K562 (cell line): ENCODE data around the gene MYLIP. TPM values are rescaled to one million over a fixed set of nuclear protein-coding genes. Genes with fewer than 3 reads are reported as not detected.

Experiments used
- ASH1L ChIP-seq: fragments of 450-650 bp; IDR thresholded peaks from 2 replicates; pipeline ENCODE4 v1.6.1; 2018; ENCODE audit warnings: borderline replicate concordance, mild to moderate bottlenecking, low read depth; ENCODE audit not compliant: partially characterized antibody
- BRCA1 ChIP-seq, 2 experiments: fragments of 450-650 bp in 1 of 2; sonication (generic) in 1 of 2; formaldehyde crosslinking in 1 of 2; IDR thresholded peaks; 2 replicates each; pipeline versions ENCODE4 v1.5.0 to v1.6.1; 2017 to 2020; ENCODE audit warnings: mild to moderate bottlenecking in 1 of 2, missing genetic modification reagents in 1 of 2
- ETV5 ChIP-seq: sonication (generic); formaldehyde crosslinking; IDR thresholded peaks from 2 replicates; pipeline ENCODE4 v1.4.0; 2020; ENCODE audit warnings: low read depth, mild to moderate bottlenecking, missing genetic modification reagents
- GATAD2B ChIP-seq: fragments of 450-650 bp; IDR thresholded peaks from 2 replicates; pipeline ENCODE4 v1.6.1; 2017; ENCODE audit warnings: mild to moderate bottlenecking, borderline replicate concordance
- HDAC3 ChIP-seq: fragments of 450-650 bp; IDR thresholded peaks from 2 replicates; pipeline ENCODE4 v1.6.1; 2018; ENCODE audit warnings: borderline replicate concordance, mild to moderate bottlenecking, moderate library complexity; ENCODE audit not compliant: partially characterized antibody
- HDGF ChIP-seq: fragments of 450-650 bp; IDR thresholded peaks from 2 replicates; pipeline ENCODE4 v1.6.1; 2016
- HMGXB4 ChIP-seq: sonication (generic); formaldehyde crosslinking; IDR thresholded peaks from 2 replicates; pipeline ENCODE4 v1.8.1; 2023; ENCODE audit warnings: mild to moderate bottlenecking, missing genetic modification reagents
- MTF1 ChIP-seq: fragments of 250-450 bp; sonication (Bioruptor Pico); IDR thresholded peaks from 2 replicates; pipeline ENCODE4 v1.9.0; 2021; ENCODE audit warnings: moderate library complexity, mild to moderate bottlenecking, inconsistent platforms, borderline replicate concordance
- POLR2A ChIP-seq: fragments of 450-650 bp; conservative IDR thresholded peaks from 2 replicates; pipeline ENCODE4 v1.6.1; 2016
- POLR2AphosphoS5 ChIP-seq: IDR thresholded peaks from 2 replicates; pipeline ENCODE4 v1.6.1; 2011; ENCODE audit warnings: mild to moderate bottlenecking, low read depth, low read length, moderate library complexity; ENCODE audit not compliant: control insufficient read depth, insufficient read depth
- POLR2H ChIP-seq: IDR thresholded peaks from 2 replicates; pipeline ENCODE4 v1.6.1; 2016; ENCODE audit warnings: missing genetic modification characterization, low read depth, mild to moderate bottlenecking, control low read depth, missing compliant biosample characterization, moderate library complexity
- RCOR1 ChIP-seq, 2 experiments: IDR thresholded peaks; 2 replicates each; pipeline ENCODE4 v1.6.1; 2012; ENCODE audit warnings: low read depth in 2 of 2, low read length in 2 of 2, borderline replicate concordance in 1 of 2, improper control_type of control experiment in 1 of 2
- RNF2 ChIP-seq: sonication (generic); IDR thresholded peaks from 2 replicates; pipeline ENCODE4 v1.6.1; 2016
- TARDBP ChIP-seq: fragments of 450-650 bp; IDR thresholded peaks from 2 replicates; pipeline ENCODE4 v1.6.1; 2016
- TOE1 ChIP-seq, 2 experiments: fragments of 450-650 bp in 1 of 2; sonication (generic) in 1 of 2; formaldehyde crosslinking in 1 of 2; IDR thresholded peaks; 2 replicates each; pipeline versions ENCODE4 v1.7.1 to v1.8.0; 2016 to 2022; ENCODE audit warnings: borderline replicate concordance in 2 of 2, mild to moderate bottlenecking in 2 of 2, antibody characterized with exemption in 1 of 2, inconsistent platforms in 1 of 2, low read depth in 1 of 2, missing genetic modification reagents in 1 of 2, moderate library complexity in 1 of 2
- YBX1 ChIP-seq: fragments of 450-650 bp; IDR thresholded peaks from 2 replicates; pipeline ENCODE4 v1.7.1; 2016; ENCODE audit warnings: mild to moderate bottlenecking
- ZFP1 ChIP-seq: fragments of 450-650 bp; formaldehyde crosslinking; IDR thresholded peaks from 2 replicates; pipeline ENCODE4 v1.4.0; 2020; ENCODE audit warnings: mild to moderate bottlenecking, mixed read lengths
- ZNF263 ChIP-seq: sonication (generic); formaldehyde crosslinking; IDR thresholded peaks from 2 replicates; pipeline ENCODE4 v1.8.0; 2022; ENCODE audit warnings: mild to moderate bottlenecking, missing genetic modification reagents, borderline replicate concordance
- ZNF274 ChIP-seq: IDR thresholded peaks from 2 replicates; pipeline ENCODE4 v1.6.1; 2011; ENCODE audit warnings: low read depth, mild to moderate bottlenecking, low read length, moderate library complexity, borderline replicate concordance
- ZNF518B ChIP-seq: fragments of 250-450 bp; sonication (Bioruptor Pico); IDR thresholded peaks from 2 replicates; pipeline ENCODE4 v1.5.0; 2021; ENCODE audit warnings: mild to moderate bottlenecking, moderate library complexity
- ZNF584 ChIP-seq: fragments of 200-800 bp; sonication (Bioruptor generic); IDR thresholded peaks from 2 replicates; pipeline ENCODE4 v1.6.1; 2016; ENCODE audit warnings: low read depth, mild to moderate bottlenecking, missing genetic modification characterization, missing compliant biosample characterization
- ZNF644 ChIP-seq: fragments of 200-800 bp; sonication (Bioruptor generic); IDR thresholded peaks from 2 replicates; pipeline ENCODE4 v1.6.1; 2016; ENCODE audit warnings: low read depth, missing genetic modification characterization, missing compliant biosample characterization
- ZNF778 ChIP-seq: fragments of 450-650 bp; formaldehyde crosslinking; IDR thresholded peaks from 2 replicates; pipeline ENCODE4 v1.4.0; 2020; ENCODE audit warnings: mild to moderate bottlenecking, moderate library complexity
- polyA plus RNA-seq, 8 experiments: library from polyadenylated mRNA; depleted of rRNA in 4 of 8; stranded (reverse) in 5 of 8; unstranded in 3 of 8; fragments of >200 nt; fragmentation: Nextera tagmentation in 2 of 8; fragmentation: Illumina TruSeq in 1 of 8; extraction: Ambion mirVana in 2 of 8; extraction: Trizol in 1 of 8; gene quantifications; 2 replicates each; pipeline versions ENCODE4 v1.2.1 to v1.2.3, GENCODE V29; 2011 to 2014; ENCODE audit warnings: inconsistent platforms in 1 of 8, missing spikeins in 1 of 8
- total RNA-seq, 7 experiments: library from RNA; depleted of rRNA in 6 of 7; stranded (reverse); fragments of >200 nt in 6 of 7; fragmentation: Illumina TruSeq in 2 of 7; extraction: Trizol in 2 of 7; gene quantifications; 2 replicates each; pipeline versions ENCODE4 v1.2.1 to v1.2.3, GENCODE V29; 2011 to 2021; ENCODE audit warnings: low replicate concordance in 1 of 7

Gene MYLIP
- total and polyA plus RNA-seq, 9 of the 15 experiments (the other 6 are each of a cell fraction or from before 2014, with no cell fraction given): 10.8 to 43.5 (median 31.5) TPM

DNA sequence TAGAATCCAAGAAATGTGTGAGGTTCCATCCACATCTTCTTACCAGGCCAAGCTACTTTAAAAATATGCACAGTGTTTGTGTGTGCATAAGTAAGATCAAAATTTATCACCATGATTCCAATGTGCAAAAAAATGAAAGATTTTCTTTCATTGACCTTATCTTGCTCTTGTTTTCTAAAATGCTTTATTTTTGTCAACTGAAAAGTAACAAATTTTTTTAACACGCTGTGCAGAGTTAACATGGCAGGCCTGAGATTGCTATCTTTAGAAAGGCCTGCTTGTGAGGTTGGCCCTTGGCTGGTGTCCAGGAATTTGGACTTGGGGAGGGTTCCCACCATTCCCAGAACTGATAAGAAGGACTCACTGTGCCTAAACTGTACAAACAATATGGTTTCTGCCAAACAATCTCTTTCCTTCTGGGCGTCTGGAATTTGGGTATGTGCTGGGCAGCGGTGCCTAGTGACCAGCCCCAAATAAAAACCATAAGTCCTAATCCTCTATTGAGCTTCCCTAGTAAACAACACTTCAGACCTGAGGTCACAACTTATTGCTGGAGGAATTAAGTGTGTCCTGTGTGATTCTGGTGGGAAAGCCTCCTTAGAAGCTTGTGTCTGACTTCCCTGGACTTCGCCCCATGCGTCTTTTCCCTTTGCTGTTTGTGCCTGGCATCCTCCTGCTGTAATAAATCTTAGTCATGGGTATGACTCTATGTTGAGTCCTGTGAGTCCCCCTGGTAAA is 19.8 kb upstream of the MYLIP start (continued):
- TF ChIP-seq ASH1L (no peak), RNF2 (0 out of 2 replicates have a peak, but pooled peaks have one; percentile 39), TARDBP (no peak), ZFP1 (CRISPR knock-in tag) (peak; percentile 52; the same call in 1 of the 2 replicates), GATAD2B (peak; percentile 92), TOE1 (IDR thresholded peaks at IDR 0.05; ENCODE audit: borderline replicate concordance) (no peak), TOE1 (CRISPR knock-in tag; IDR thresholded peaks at IDR 0.05; ENCODE audit: borderline replicate concordance, low read depth) (no peak), HMGXB4 (no peak), HDGF (no peak), YBX1 (no peak), RCOR1 (IDR thresholded peaks at IDR 0.05; ENCODE audit: borderline replicate concordance in 1 of 2, low read depth in 2 of 2, low read length in 2 of 2) (peak in 1 of 2 experiments; percentile 86; a peak in 2 of 4 replicates), MTF1 (CRISPR knock-in tag) (no peak), ZNF584 (CRISPR knock-in tag) (peak; percentile 25; the same call in 1 of the 2 replicates), ZNF778 (no peak), BRCA1 (IDR thresholded peaks at IDR 0.05) (no peak), BRCA1 (CRISPR knock-in tag; IDR thresholded peaks at IDR 0.05) (no peak), ZNF518B (CRISPR knock-in tag) (no peak), POLR2AphosphoS5 (no peak), HDAC3 (peak; percentile 61), POLR2A (no peak), ZNF263 (CRISPR knock-in tag) (no peak), ETV5 (CRISPR knock-in tag) (no peak), POLR2H (tag) (peak; percentile 57; the same call in 1 of the 2 replicates), ZNF274 (no peak), ZNF644 (peak; percentile 82)
